Placental pericyte (primary cell): ENCODE measurements around the gene AUTS2. TPM values are rescaled to one million over a fixed set of nuclear protein-coding genes. Genes with fewer than 3 reads are reported as not detected.

ENCODE experiments used
- small RNA-seq: library from RNA; depleted of rRNA; stranded (forward); fragments of <200 nt; gene quantifications from one replicate; pipeline ENCODE3, GENCODE V24; 2012; ENCODE audit warnings: low replicate concordance
- total RNA-seq: library from RNA; depleted of rRNA; stranded (reverse); fragments of >200 nt; gene quantifications from 2 replicates; pipeline ENCODE4 v1.2.3, GENCODE V29; 2012

Gene AUTS2
- 0.66 and 1.4 TPM in 2 replicates for total RNA-seq

GRCh38 chr7:69598081-69598486 is at the start of gene AUTS2:
AUTS2 (plus strand) TSS chr7:69598475; CDS start chr7:69599654, 1,179 bp downstream.

Small RNA genes within 50 kb of the gene (small RNA-seq; reads per million reads assigned to genes)
- not detected for gene AC073873.1
